ENCODE measurements around the gene TOX2. TPM values are rescaled to one million over a fixed set of nuclear protein-coding genes. Genes with fewer than 3 reads are reported as not detected.

Gene TOX2
- total and polyA plus RNA-seq, 2 of the 4 experiments (the other 2 are of a cell fraction) = 1.3 to 17.5 TPM

- Histone ChIP-seq H3K56ac (ENCODE audit: extremely low read depth, insufficient read depth, low read length) (no peak overlapping the region), H3K9ac (ENCODE audit: low read depth, low read length) (peak overlapping the region; percentile 46), H2BK5ac (ENCODE audit: low read depth, low read length, poor library complexity, severe bottlenecking) (no peak overlapping the region), H3K9me3 (ENCODE audit: control insufficient read depth, insufficient read depth, low read length) (no peaks in the 10 kb centered on the region), H2AFZ (replicated peaks; ENCODE audit: low read length, poor library complexity) (no peak overlapping the region), H3K4ac (ENCODE audit: low read depth, low read length) (peak overlapping the region; percentile 37; the same call in 1 of the 2 replicates), H3K4me2 (ENCODE audit: low read depth, low read length) (peak overlapping the region; percentile 13; the same call in 1 of the 2 replicates), H2AK5ac (ENCODE audit: low read depth, low read length) (peak overlapping the region; percentile 42; the same call in 1 of the 2 replicates), H3K9me1 (ENCODE audit: insufficient read depth, low read length) (peaks cover 45% of the 10 kb centered on the region), H4K91ac (ENCODE audit: insufficient read depth, low read depth, low read length) (peak overlapping the region; percentile 43), H2BK120ac (ENCODE audit: low read depth, low read length) (peak overlapping the region; percentile 31; the same call in 1 of the 2 replicates), H4K20me1 (ENCODE audit: insufficient read depth, low read length) (peaks cover 72% of the 10 kb centered on the region), H3K18ac (ENCODE audit: low read depth, low read length) (peak overlapping the region; percentile 39; the same call in 1 of the 2 replicates), H3K27ac (ENCODE audit: insufficient read depth, low read length) (peak overlapping the region; percentile 5; the same call in 1 of the 2 replicates), H3K23ac (ENCODE audit: low read depth, low read length) (0 out of 2 replicates have a peak overlapping the region, but pooled peaks have one; percentile 33), H3K79me1 (ENCODE audit: low read depth in 1 of 2, low read length in 2 of 2) (peaks cover 51 to 93% of the 10 kb centered on the region in 2 experiments), H3K14ac (replicated peaks; ENCODE audit: low read depth, low read length) (peak overlapping the region; percentile 43), H3K4me3 (ENCODE audit: insufficient read depth, low read depth, low read length) (no peak overlapping the region), H3K4me1 (ENCODE audit: control insufficient read depth, insufficient read depth, low read length) (peaks cover 14% of the 10 kb centered on the region), H3K27me3 (ENCODE audit: control insufficient read depth, insufficient read depth, low read length) (no peaks in the 10 kb centered on the region), H4K5ac (ENCODE audit: low read depth, low read length) (no peak overlapping the region), H2BK15ac (ENCODE audit: low read depth, low read length) (peak overlapping the region; percentile 82; the same call in 2 of the 3 replicates), H2BK20ac (ENCODE audit: low read depth, low read length) (peak overlapping the region; percentile 36; the same call in 1 of the 2 replicates), H2AK9ac (replicated peaks; ENCODE audit: low read depth, low read length, poor library complexity) (peak overlapping the region; percentile 15), H4K8ac (ENCODE audit: low read depth in 2 of 2, low read length in 2 of 2) (peak overlapping the region; percentile 6 to 36; a peak in 2 of 4 replicates), H3K36me3 (ENCODE audit: control insufficient read depth, insufficient read depth, low read length) (0 out of 2 replicates have a peak, but pooled peaks cover 1% of the 10 kb centered on the region)
- WGBS, 2 experiments (ENCODE audit: extremely low coverage in 2 of 2, insufficient read length in 1 of 2) = 84% methylated on average over 5 of the region's 10 CpGs; no CpG with 5 or more reads in 1 of the 2 experiments
- no TSS peak for BruUV-seq (replicated peaks)
- POLR2A ChIA-PET (ENCODE audit: unreplicated experiment) = interaction anchor here (0.6 kb wide), 1 partner anchor 1916 kb away, joined by 8 read pairs; no protein-coding TSS in a partner anchor
- CTCF ChIA-PET = interaction anchor here (0.5 kb wide), 1 partner anchor 41 kb away, joined by 3 read pairs; no protein-coding TSS in a partner anchor
- dilution Hi-C loops (cut with HindIII; ENCODE audit: low sequenced_read_pairs, unreplicated experiment) = no loop called here
- TF ChIP-seq MAZ (IDR thresholded peaks at IDR 0.05; ENCODE audit: borderline replicate concordance, low read depth, low read length) = no peak
- no peak for TF ChIP-seq BHLHE40 (IDR thresholded peaks at IDR 0.05; ENCODE audit: low read depth, low read length)
- no peak for TF ChIP-seq CHD1 (IDR thresholded peaks at IDR 0.05; ENCODE audit: low read depth, low read length)
- TF ChIP-seq, protein P1, sequence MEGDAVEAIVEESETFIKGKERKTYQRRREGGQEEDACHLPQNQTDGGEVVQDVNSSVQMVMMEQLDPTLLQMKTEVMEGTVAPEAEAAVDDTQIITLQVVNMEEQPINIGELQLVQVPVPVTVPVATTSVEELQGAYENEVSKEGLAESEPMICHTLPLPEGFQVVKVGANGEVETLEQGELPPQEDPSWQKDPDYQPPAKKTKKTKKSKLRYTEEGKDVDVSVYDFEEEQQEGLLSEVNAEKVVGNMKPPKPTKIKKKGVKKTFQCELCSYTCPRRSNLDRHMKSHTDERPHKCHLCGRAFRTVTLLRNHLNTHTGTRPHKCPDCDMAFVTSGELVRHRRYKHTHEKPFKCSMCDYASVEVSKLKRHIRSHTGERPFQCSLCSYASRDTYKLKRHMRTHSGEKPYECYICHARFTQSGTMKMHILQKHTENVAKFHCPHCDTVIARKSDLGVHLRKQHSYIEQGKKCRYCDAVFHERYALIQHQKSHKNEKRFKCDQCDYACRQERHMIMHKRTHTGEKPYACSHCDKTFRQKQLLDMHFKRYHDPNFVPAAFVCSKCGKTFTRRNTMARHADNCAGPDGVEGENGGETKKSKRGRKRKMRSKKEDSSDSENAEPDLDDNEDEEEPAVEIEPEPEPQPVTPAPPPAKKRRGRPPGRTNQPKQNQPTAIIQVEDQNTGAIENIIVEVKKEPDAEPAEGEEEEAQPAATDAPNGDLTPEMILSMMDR (conservative IDR thresholded peaks at IDR 0.05; ENCODE audit: low read depth, low read length) = no peak
- no peak for TF ChIP-seq NFE2L2 (IDR thresholded peaks at IDR 0.05; ENCODE audit: low read depth, low read length)
- TF ChIP-seq FOS (IDR thresholded peaks at IDR 0.05; ENCODE audit: low read depth, low read length) = no peak
- no peak for TF ChIP-seq CEBPB (IDR thresholded peaks at IDR 0.05; ENCODE audit: low read depth, low read length)
- TF ChIP-seq MAFK (IDR thresholded peaks at IDR 0.05; ENCODE audit: low read depth, low read length) = no peak
- TF ChIP-seq POLR2A (IDR thresholded peaks at IDR 0.05; ENCODE audit: low read depth, low read length) = no peak
- no peak for TF ChIP-seq SMC3 (IDR thresholded peaks at IDR 0.05; ENCODE audit: low read depth, low read length)
- TF ChIP-seq MXI1 (IDR thresholded peaks at IDR 0.05; ENCODE audit: borderline replicate concordance, low read depth, low read length) = no peak
- TF ChIP-seq RCOR1 (IDR thresholded peaks at IDR 0.05; ENCODE audit: insufficient replicate concordance, low read length) = no peak
- DNase-seq (no peak), ATAC-seq (ENCODE audit: low read depth) (no peak)
- intact Hi-C loops (cut with micrococcal nuclease) = no loop called here
- in situ Hi-C loops (cut with MboI; ENCODE audit: low sequenced_read_pairs) = loop anchor here (25.0 kb wide), 1 partner anchor 1862 kb away; the partner anchor contains the start of genes DNTTIP1 and WFDC3
Measured at GRCh38 chr20:43925215-43925614, 10.6 kb downstream of the TOX2 start.

Data from IMR-90 (cell line).